Measurements from ENCODE around the gene RUNX1.
A peak's percentile ranks its signal among the peaks of the same experiment; 100 is the strongest.

DNA sequence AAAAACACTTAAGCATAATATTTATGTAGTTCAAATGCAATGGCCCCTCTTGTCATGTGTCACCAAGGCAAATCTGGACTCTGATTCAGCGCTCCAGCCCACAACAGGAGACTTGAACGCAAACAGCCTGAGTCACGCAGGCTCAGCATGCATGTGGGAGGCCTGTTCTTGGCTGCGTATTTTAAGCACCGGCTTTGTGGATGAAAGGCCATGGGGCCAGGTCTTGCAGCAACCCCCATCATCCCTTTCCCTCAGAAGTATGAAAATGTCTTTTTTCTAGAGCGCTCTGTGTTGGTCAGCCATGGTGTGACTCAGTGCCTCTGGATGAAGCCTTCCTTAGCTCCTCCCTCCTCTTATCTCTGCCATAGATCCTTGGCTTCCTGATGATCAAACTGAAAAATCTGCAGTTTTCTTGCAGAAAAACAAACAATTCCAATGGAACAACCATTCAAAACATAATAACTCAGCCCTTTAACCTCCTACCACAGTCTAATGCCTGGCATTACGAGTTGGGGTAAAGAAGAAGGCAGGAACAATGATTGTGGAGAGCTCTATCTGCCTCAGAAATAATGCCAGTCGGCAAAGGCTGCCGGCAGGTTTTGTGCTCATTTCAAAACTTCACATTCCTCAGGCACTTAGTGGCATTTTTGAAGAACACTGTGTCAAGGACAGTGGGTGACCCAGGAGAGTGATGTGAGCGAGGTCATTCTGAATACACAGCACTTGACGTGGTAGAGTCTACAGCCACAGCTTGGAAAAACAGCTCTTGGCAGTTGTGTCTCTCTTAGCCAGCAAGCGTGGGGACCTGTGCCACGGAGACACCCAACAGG lies 212.8 kb downstream of the RUNX1 start:
- TF ChIP-seq CTCF (IDR thresholded peaks at IDR 0.05; ENCODE audit: extremely low read depth in 1 of 2, insufficient read depth in 1 of 2, low read depth in 1 of 2, low read length in 2 of 2) (no peak), EZH2 (IDR thresholded peaks at IDR 0.05; ENCODE audit: borderline replicate concordance, low read depth, low read length, severe bottlenecking) (no peak), POLR2A (IDR thresholded peaks at IDR 0.05; ENCODE audit: low read depth, low read length) (peak; percentile 26)

Data from endothelial cell of umbilical vein (primary cell).